Stimulated activated CD4-positive, alpha-beta T cell treated with anti-CD3 and anti-CD28 coated beads, Interleukin-15, amount 100 ng/mL, for 48 hours (primary cell): ENCODE data around the gene FREM1.

ENCODE experiments used
- DNase-seq, 2 donors: peaks; one replicate each; pipeline ENCODE4 v3.0.0-alpha.2; 2020; ENCODE audit warnings: low read depth in 2 of 2

Gene FREM1

GRCh38 chr9:14909601-14909960, 647 bp downstream of the FREM1 start:
- no peak for DNase-seq

- no peak for DNase-seq
Observed at GRCh38 chr9:14909181-14909580, 1.0 kb downstream of the FREM1 start.

- DNase-seq: no peak
Observed at GRCh38 chr9:14908295-14909180, 1.7 kb downstream of the FREM1 start.

- no peak for DNase-seq
Observed at GRCh38 chr9:14907696-14908095, 2.5 kb downstream of the FREM1 start.

GRCh38 chr9:14907360-14907685, 2.9 kb downstream of the FREM1 start:
- no peak for DNase-seq

GRCh38 chr9:14906644-14907359, 3.4 kb downstream of the FREM1 start:
- DNase-seq: no peak

- no peak for DNase-seq
Observed at GRCh38 chr9:14906000-14906399, 4.2 kb downstream of the FREM1 start.

GRCh38 chr9:14903040-14903439, 7.2 kb downstream of the FREM1 start:
- no peak for DNase-seq

- no peak for DNase-seq
Observed at GRCh38 chr9:14902561-14902960, 7.7 kb downstream of the FREM1 start.

- no peak for DNase-seq
Observed at GRCh38 chr9:14899815-14900193, 10.4 kb downstream of the FREM1 start.

GRCh38 chr9:14899042-14899814, 11.0 kb downstream of the FREM1 start:
- DNase-seq: no peak

GRCh38 chr9:14895806-14896205, 14.4 kb downstream of the FREM1 start:
- no peak for DNase-seq

GRCh38 chr9:14893280-14893679, 16.9 kb downstream of the FREM1 start:
- no peak for DNase-seq

GRCh38 chr9:14891332-14891731, 18.9 kb downstream of the FREM1 start:
- DNase-seq: no peak

GRCh38 chr9:14889451-14889850, 20.8 kb downstream of the FREM1 start:
- no peak for DNase-seq

- DNase-seq: no peak
Observed at GRCh38 chr9:14888875-14889274, 21.4 kb downstream of the FREM1 start.

GRCh38 chr9:14888272-14888671, 22.0 kb downstream of the FREM1 start:
- no peak for DNase-seq

GRCh38 chr9:14887149-14887548, 23.1 kb downstream of the FREM1 start:
- DNase-seq: no peak

GRCh38 chr9:14883310-14883944, 26.8 kb downstream of the FREM1 start:
- DNase-seq: no peak

- DNase-seq: no peak
Observed at GRCh38 chr9:14882090-14882489, 28.1 kb downstream of the FREM1 start.

- no peak for DNase-seq
Observed at GRCh38 chr9:14881006-14881405, 29.2 kb downstream of the FREM1 start.

- DNase-seq: no peak
Observed at GRCh38 chr9:14870090-14870489, 40.1 kb downstream of the FREM1 start.
